Measurements from ENCODE around the gene FAM3D. TPM values are rescaled to one million over a fixed set of nuclear protein-coding genes. Genes with fewer than 3 reads are reported as not detected.
"Not testable (repeated sequence)": the region's sequence is repeated elsewhere in the genome, so short reads cannot be mapped to it uniquely, and the experiment has no call there.

Gene FAM3D, protein sequence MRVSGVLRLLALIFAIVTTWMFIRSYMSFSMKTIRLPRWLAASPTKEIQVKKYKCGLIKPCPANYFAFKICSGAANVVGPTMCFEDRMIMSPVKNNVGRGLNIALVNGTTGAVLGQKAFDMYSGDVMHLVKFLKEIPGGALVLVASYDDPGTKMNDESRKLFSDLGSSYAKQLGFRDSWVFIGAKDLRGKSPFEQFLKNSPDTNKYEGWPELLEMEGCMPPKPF
- total RNA-seq: 1.8 TPM

DNA sequence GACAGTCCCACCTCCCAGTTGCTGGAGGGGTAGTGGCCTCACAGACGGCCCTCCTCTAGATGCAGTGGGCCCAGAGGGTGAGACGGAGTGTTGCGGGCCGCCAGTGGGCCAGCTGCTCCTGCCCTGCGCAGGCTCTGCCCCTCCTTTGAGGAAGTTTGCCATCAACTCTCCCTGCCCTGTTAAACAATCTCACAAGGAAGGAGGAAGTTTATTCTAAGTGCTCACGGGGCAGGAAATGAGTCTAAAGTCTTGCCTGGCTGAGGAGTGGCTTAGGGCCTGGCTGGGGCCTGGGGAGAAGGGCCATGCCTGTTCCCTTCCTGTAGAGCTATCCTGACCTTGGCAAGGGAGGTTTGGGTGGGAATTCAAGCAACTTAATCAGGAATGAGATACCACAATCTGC is at the start of gene FAM3D:
FAM3D (minus strand) TSS at position 92 of the 400 bp plus-strand sequence. CDS start 11,211 bp downstream, outside the sequence.
- no peak for DNase-seq

DNA sequence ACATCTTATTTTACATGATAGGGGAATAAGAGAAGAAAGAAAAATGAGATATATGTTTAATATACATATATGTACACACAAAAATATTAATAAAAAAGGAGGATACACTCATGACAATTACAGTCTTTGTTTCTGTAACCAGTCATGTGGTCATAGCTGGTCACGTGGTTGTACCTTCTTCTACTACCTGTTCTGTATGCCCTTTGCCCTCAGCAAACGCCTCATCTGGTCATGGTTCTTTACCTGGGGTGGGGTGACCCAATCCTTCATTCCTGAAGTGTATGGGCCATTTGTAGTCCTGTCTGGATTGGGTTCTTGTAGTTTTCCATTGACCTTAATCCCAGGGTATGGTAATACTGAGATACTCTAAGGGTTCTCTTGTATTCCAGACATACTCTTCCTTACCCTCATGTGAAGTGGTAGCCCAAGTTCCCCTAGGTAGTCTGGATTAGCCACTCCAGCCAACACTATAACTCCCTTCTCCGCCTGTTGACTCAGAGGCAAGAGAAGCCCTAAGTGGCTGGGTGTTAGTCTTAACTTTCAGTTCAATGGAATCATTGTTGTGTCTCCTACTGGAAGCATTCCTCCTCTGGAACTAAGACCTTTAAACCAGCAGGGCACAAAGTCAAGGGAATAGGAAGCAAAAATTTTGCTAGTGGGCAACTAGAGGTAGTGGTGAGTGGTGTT is 47.3 kb upstream of the FAM3D start:
- no peak for DNase-seq

DNA sequence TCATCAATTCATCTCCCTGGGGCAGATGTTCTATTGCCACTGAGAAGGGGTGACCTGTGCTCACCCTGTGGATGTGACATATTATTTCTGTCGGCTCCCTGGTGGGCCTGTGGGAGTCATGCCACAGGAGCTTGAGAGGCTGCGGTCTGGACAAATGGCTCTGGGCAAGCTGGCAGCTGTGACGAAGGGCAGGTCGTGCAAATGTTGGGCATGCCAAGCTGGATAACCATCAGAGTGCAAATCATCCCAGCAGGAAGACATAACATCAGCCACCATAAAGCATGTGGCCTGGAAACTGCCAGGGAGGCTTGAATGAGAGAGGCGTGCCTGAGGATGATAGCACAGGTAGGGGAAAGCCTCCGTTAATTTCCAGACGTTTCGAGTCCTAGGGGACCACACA is 45.3 kb upstream of the FAM3D start:
- DNase-seq: no peak

DNA sequence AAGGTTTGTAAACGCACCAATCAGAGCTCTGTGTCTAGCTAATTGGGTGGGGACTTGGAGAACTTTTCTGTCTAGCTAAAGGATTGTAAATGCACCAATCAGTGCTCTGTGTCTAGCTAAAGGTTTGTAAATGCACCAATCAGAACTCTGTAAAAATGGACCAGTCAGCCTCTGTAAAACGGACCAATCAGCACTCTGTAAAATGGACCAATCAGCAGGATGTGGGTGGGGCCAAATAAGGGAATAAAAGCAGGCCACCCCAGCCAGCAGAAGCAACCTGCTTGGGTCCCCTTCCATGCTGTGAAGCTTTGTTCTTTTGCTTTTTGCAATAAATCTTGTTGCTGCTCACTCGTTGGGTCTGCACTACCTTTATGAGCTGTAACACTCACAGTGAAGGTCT is 42.4 kb upstream of the FAM3D start:
- DNase-seq: not testable (repeated sequence)

DNA sequence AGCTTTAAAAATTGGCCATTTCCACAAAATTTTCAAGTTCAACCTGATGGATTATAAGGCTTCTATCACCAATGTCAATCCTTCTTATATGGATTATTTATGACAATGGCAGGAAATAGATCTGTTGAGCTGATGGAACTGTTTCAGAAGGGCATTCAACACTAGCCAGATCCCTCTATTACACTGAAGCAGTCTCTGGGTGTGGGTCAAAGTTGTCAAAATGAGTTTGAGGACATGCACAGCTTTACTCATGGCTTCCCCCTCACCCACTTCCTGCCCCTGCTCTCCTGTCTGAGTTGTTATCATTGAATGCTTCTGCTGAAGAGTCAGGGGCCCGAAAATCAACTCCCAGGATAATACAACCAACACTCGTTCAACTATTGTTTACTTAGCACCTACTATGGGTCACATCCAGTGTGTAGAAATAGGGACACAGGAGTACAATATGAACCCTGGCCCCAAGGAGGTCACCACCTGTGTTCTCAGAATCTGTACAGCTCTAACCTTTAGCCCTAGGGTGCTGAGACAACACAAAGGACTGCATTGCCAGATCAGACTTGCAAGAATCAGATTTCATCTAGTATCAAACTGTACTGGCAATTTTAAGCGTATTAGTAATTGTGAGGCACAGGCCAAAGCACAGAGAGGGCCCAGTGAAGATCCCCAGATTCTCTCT is 41.7 kb upstream of the FAM3D start:
- DNase-seq: no peak

DNA sequence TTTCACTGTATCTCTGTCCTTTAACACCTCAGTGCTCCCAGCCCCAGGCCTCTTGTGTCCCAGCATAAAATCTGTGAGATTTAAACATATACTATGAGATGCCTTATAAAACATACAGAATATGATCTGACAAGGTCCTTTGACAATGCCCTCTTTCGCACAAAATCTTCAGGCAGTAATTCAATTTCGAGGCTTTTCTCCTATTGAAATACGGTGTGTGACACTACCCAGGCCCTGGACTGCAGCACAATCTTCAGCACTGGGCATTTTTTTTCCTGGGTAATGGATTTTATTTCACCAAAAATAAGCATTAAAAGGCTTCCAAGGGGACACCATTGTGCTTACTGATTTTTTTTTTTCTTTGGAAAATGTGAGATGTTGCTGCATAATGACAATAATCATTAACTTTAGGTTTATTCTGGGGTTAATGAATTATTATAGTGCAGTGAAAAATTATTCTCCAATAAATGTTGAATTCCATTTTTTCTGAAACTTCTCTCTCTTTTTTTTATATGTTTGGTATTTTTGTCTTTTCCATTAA is 40.9 kb upstream of the FAM3D start:
- DNase-seq: no peak

DNA sequence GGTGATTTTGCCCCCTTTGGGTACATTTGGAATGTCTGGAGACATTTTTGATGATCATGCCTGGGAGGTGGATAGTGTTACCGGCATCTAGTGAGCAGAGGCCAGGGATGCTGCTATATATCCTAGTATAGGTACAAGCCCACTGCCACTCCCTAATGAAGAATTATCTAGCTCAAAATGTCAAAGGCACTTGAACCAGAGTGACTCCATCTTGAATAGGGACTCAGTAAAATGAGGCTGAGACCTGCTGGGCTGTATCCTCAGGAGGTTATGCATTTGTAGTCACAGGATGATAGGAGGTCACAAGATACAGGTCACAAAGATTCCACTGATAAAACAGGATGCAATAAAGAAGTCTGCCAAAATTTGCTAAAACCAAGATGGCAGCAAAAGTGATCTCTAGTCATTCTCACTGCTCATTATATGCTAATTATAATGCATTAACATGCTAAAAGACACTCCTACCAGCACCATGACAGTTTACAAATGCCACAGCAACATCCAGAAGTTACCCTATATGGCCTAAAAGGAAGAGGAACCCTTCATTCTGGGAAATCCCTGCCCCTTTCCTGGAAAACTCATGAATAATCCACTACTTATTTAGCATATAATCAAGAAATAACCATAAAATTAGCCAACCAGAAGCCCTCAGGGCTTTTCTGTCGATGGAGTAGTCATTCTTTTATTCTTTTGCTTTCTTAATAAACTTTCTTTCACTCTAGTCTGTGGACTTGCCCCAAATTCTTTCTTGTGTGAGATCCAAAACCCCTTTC is 40.0 kb upstream of the FAM3D start:
- DNase-seq: no peak

DNA sequence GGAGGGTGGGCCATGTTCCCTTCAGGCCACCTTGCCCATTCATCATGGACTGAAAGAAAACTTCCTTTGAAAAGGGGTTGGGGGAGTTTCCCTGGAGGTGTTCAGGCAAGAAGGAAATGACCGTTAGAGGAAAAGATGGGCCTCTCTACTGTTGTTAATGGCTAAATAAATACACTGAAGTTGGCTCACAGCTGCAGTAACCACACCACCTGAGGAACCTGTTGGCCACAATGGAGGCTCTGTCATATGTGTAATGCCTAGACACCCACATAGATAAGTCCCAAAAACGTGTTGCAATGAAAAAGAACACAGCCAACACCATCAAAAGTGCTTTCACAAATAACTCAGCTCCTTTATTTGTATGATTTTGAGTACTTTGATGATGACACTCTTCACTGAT is 38.2 kb upstream of the FAM3D start:
- no peak for DNase-seq

DNA sequence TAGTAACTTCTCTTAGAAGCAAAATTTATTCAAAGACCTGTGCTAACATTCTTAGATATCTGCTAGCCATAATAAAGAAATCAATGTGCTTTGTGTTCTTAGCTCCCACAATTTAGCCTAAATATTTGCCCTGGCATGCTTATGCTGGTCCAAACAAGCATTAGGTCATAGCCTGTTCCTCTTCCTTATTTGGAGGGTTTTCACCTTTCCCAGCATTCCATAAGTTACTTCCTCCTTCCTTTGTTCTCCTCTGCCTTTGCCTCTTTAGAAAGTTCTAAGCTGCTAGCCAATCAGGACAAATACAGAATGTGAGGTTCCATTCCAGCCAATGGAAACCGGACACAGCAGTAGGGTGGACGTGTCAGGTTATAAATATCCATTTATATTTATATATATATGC is 37.7 kb upstream of the FAM3D start:
- not testable (repeated sequence) for DNase-seq

DNA sequence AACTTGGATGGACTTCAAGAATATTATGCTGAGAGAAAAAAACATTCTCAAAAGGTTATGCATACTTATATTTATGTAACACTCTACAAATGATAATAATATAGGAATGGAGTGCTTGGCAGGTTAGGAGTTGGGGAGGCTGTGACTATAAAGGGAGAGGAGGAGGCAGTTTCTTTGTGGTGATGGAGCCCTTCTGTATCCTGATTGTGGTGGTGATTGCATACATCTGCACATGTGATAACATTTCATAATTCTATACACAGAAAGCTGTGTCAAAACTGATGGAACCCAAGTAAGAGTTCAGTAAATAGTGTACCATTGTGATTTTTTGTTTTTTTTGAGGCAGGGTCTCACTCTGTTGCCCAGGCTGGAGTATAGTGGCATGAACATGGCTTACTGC is 31.7 kb upstream of the FAM3D start:
- DNase-seq: no peak

DNA sequence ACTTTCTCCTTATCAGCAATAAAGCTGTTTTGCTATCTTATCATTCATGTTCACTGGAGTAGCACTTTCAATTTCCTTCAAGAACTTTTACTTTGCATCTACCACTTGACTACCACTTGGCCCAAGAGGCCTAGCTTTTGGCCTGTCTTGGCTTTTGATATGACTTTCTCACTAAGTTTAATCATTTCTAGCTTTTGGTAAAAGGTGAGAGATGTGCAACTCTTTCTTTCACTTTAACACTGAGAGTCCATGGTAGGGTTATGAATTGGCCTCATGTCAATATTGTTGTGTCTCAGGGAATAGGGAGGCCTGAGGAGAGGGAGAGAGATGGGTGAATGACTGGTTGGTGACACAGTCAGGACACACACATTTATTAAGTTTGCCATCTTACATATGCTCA is 31.0 kb upstream of the FAM3D start:
- no peak for DNase-seq

DNA sequence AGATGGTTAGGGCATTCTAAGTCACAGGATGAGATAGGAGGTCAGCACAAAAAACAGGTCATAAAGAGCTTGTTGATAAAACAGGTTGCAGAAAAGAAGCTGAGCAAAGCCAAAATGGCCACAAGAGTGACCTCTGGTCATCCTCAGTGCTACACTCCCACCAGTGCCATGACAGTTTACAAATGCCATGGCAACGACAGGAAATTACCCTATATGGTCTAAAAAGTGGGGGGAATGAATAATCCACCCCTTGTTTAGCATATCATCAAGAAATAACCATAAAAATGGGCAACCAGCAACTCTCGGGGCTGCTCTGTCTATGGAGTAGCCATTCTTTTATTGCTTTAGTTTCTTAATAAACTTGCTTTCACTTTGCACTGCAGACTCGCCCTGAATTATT is 30.2 kb upstream of the FAM3D start:
- DNase-seq: not testable (repeated sequence)

DNA sequence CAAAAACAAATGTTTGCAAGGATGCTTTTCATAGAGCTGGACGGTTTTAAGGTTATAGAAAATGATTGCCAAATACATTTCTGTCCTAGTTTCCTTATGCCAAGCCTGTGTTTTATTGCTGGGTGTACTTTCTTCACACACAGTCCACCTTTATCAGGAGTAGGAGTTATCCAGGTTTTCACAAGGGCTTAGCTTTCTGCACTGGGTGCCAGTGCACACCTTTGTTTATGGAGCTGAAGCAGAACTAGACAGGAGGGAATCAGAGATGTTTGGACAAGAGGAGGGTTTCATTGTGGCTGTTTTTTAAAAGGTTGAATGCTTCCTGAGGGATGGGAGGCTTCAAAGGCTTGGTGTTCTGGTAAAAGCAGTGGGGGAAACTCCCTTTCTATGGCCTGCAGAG is 29.5 kb upstream of the FAM3D start:
- DNase-seq: no peak

DNA sequence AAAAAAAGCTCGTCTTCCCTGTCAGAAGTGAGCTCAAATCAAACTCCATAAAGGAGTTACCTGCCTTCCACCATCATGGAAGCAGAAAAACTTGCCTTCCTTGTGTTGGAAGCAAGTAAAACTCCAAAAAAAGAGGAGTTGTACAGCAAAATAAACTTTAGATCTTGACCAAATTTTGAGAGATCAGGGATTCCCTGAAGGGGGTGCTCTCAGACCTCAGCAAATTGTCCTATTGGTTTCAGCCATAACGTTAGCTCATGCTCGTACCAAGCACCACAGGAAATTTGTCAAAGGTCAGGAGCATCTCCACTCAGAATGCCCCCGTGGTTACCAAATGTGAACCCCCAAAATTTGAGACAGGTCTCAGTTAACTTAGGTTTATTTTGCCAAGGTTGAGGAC is 28.7 kb upstream of the FAM3D start:
- DNase-seq: not testable (repeated sequence)

DNA sequence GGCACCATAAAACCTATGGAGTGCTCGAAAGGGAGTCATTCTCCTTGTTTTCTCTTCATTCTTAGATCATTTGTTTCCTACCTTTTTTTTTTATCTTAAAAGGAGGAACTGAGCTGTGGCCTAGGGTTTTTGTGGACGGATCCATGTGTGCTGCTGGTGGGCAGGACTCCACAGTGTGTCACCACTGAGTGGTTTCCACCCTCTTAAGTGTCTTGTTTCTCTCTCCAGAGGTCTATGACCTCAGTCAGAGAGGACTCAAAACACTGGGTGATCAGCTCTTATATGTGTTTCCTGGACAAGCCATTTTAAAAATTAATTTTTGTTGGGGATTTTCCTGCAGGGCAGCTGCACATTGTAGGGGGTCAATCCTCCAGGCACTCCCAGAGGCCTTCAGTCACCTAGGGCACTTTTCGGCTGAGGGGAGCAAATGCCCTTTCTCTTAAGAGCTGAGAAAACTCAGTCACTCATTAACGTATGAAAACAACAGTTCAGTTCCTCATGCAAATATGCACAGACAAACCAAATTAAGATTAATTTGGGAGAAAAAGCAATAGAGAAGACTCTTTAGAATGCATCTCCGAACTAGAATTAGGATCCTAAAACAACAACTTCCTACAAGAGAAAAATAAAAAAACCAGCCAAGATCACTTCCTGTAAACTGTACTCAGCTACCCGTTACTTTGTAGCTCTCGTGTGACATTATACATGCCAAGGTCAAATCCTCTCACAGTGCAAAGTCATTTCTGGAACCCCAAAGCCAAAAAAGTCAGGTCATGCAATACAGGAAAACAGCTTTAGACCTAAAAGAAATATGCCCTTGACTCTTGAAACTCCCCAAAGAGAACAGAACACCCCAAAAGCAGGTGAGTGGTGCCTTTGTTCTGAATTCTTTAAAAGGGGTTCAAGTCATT is 27.6 kb upstream of the FAM3D start:
- DNase-seq: no peak

DNA sequence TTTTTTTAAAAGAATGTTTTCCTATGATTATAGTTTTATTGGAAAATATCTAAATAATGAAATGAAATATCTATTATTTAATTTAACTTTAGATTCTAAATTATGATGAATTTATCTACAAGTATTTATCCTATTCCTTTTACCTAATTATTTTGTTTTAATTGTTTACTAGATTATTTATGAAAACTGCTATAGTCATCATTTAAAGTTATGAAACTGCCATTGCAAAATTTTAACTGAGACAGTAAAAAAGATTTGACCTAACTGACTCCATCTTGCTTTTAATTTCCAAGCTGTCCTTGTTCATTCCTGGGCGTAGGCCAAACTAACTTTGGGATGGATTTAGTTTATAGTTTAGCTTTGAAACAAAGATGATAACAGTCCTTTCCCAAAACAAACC is 25.9 kb upstream of the FAM3D start:
- no peak for DNase-seq

DNA sequence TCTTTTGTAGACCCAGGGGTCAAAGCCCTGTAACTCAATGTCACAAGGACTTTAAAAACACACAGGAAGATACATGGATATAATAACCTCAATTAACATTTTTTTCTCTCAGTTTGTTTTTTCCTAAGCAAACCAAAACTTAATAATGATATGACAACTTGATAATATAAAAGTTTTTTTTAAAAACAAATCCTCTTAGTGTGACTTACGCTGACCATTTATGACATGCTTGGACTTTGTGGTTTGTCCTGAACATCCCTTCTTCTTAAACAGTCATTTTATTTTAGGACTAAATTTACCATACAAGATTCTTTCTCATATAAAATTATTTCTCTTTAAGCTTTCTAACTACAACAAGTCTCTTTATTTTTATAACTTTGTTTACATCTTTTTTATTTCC is 25.4 kb upstream of the FAM3D start:
- DNase-seq: no peak

DNA sequence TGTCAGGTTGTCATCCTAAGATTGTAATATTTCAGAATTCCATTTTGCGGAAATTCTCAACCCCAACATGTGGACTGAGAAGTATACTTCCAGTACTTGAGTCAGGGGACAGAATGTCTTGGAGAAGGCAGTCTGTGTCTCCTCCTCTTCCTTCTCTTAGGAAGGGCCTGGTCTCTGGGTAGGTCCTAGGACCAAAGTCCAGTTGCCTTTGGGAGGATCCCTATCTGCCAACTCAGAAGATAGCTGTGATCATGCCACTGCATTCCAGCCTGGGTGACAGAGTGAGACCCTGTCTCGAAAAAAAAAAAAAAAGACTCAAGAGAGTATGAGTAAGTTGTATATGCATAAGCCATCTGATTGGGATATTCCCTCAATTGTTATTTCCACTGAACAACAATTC is 23.9 kb upstream of the FAM3D start:
- DNase-seq: no peak

DNA sequence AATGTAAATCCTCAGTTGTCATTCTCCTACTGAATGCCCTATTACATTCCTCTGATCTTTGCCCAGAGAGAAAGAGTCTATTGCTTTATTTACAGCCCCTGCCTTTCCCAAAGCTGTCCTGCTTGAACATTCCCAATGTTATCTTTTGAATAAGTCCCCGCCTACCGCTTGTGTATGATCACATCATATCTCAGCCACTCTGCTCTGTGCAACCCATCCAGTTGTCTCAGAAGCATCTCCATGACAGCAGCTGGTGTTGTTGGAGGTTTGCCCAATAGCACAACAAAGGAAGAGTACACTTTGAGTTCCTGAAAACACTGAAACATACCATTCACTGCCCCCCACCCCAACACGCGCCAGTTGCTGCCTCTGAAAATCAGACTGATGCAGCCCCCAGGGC is 22.0 kb upstream of the FAM3D start:
- no peak for DNase-seq

DNA sequence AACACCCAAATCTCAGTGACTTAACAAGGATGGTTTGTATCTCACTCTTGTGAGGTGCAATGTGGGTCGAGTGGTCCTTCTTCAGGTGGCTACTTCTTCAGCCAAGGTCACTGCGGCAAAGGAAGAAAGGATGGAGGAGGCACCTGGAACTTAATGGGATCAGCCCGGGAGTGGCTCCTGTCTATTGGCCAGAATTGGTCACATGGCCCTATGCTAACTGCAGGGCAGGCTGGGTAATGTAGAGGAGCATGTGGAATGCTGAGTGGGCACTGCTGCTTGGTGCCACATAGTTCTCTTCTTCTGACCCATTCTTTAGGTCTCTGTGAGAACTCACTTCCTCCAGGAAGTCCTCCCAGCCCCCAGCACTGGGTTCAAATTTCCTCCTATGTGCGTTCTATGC is 20.3 kb upstream of the FAM3D start:
- DNase-seq: no peak

DNA sequence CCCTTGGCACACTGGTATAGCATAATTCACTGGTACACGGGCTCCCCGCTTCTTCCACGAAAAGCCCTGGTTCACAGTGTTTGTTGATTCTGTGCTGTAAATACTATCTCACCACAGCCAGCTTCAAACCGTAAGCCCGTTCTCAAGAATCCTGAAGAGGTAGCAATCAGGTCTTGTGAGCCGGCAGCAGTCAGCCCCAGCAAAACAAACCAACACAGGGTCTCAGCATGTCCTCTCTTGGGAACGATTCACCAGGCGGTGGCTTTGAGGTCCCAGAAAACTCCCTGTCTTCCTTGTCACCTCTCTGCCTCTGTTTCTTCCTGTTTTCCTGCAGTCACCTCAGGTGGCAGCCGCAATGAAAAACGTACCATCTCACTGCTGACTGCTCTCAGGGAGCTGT is 19.1 kb upstream of the FAM3D start:
- DNase-seq: no peak

DNA sequence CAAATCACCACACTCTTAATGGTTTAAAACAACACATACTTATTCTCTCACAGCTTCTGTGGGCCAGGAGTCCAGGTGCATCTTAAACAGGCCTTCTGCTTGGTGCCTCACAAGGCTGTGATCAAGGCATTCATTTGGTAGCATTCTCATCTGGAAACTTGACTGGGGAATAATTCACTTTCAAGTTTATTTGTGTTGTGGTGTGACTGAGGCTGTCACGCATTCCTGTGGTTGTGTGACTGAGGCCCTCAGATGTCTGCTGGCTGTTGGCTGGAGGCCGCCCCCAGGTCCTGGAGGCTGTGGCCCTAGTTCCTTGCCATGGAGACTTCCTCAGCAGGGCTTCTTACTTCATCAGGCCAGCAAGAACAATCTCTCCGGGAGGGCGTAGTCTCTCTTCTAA is 16.9 kb upstream of the FAM3D start:
- DNase-seq: no peak
